GM18870 (cell line): ENCODE measurements around the gene JARID2.
"Not testable (repeated sequence)": the region's sequence is repeated elsewhere in the genome, so short reads cannot be mapped to it uniquely, and the experiment has no call there.

Experiments used
- ATAC-seq: cut with Tn5 transposase; IDR thresholded peaks from one replicate; pipeline ENCODE4 v1.9.1; 2021; ENCODE audit warnings: moderate library complexity; ENCODE audit not compliant: unreplicated experiment

Gene JARID2

GRCh38 chr6:15527838-15528617 is 282.2 kb downstream of the JARID2 start:
- no peak for ATAC-seq

GRCh38 chr6:15528870-15529269 is 283.0 kb downstream of the JARID2 start:
- ATAC-seq: no peak

DNA sequence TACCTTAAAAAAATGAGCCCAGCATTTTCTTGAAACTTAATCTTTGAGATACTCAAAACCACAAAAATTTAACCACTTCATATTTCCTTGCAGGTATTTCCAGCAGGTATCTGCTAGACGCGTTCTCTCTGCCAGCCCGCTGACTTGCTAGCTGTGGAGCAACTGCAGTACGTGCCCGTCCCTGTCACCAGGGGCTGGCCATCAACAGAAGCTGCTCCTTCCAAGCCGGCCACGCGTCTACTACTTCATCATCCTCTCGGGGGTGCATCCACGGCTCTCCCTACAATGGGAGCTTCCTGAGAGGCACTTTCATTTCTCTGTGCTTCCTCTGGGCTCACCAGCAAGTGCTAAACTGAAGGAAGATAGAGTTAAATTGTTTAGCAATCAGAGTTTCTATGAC is 284.5 kb downstream of the JARID2 start:
- ATAC-seq: no peak

- no peak for ATAC-seq
Observed at GRCh38 chr6:15531973-15532372, 286.1 kb downstream of the JARID2 start.

- no peak for ATAC-seq
Observed at GRCh38 chr6:15533379-15534026, 287.6 kb downstream of the JARID2 start.

- no peak for ATAC-seq
Observed at GRCh38 chr6:15534974-15535373, 289.1 kb downstream of the JARID2 start.

GRCh38 chr6:15535495-15536197 is 289.8 kb downstream of the JARID2 start:
- ATAC-seq: no peak

DNA sequence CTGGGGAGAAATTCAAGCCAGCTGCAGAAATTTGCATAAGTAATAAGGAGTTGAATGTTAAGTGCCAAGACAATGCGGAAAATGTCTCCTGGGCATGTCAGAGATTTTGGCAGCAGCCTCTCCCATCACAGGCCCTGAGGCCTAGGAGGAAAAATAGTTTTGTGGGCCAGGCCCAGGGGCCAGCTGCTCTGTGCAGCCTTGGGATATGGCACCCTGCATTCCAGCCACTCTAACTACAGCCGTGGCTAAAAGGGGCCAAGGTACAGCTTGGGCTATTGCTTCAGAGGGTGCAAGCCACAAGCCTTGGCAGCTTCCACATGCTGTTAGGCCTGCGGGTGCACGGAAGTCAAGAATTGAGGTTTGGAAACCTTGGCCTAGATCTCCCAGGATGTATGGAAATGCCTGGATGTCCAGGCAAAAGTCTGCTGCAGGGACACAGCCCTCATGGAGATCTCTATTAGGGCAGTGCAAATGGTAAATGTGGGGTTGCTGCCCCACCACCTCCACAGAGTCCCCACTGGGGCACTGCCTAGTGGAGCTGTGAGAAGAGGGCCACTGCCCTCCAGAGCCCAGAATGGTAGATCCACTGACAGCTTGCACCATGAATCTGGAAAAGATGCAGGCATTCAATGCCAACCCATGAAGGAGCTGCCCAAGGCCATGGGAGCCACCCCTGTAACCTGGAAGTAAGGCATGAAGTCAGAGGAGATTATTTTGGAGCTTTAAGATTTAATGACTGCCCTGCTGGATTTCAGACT is 290.5 kb downstream of the JARID2 start:
- ATAC-seq: no peak

DNA sequence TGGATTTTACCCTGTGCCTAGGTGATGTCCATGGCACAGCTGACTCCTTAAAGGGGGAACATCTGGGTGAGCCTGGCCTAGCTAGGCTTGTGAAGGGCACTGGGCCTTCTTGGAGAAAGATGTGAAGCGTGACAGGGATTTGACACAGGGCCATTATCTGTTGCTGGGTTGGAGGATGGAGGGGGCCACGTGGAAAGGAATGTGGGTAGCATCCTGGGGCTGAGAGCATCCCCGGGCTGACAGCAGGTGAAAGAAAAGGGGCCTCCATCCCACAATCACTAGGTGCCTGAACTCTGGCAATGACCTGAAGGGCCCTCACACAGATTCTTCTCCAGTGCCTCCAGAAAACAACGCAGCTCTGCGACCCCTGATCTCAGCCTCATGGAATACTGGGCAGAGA is 292.2 kb downstream of the JARID2 start:
- no peak for ATAC-seq

- ATAC-seq: no peak
Observed at GRCh38 chr6:15538766-15539495, 293.1 kb downstream of the JARID2 start.

- no peak for ATAC-seq
Observed at GRCh38 chr6:15539722-15540270, 293.9 kb downstream of the JARID2 start.

- not testable (repeated sequence) for ATAC-seq
Observed at GRCh38 chr6:15543332-15543917, 297.6 kb downstream of the JARID2 start.

GRCh38 chr6:15544321-15544900 is 298.5 kb downstream of the JARID2 start:
- ATAC-seq: no peak

DNA sequence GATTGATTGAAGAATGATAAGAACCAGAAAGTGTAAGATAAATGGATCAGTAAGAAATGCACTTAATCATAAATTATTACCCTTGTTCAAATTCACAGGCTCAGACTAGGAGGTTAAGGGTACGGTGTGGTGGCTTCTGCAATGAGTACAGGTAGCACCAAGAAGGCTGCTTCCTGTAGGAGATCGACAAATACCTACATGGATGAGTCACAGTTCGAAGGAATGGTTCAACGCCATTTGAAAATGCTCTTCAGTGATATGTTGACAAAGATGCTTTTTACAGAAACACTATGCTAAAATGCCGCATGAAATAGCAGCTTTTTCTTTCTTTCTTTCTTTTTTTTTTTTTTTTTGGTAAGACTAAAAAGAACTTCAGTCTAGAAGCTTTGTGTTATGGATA is 300.7 kb downstream of the JARID2 start:
- no peak for ATAC-seq

DNA sequence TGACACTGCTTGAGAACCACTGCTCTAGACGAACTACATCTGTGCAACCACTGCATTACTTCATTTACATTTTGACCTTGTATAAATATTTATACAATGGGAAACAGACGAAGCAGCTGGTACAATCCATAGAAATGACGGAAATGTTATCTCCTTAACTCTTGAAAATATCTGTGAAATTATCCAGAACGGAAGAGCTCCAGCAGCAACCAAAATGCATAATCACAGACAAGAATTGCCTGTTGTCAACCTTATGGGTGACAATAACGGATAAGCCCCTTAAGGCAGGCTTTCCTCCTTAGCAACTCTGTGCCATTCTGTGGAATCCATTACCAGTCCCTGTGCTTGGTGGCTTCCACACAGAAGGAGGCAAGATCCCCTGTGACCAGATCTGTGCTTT is 301.5 kb downstream of the JARID2 start:
- ATAC-seq: no peak

DNA sequence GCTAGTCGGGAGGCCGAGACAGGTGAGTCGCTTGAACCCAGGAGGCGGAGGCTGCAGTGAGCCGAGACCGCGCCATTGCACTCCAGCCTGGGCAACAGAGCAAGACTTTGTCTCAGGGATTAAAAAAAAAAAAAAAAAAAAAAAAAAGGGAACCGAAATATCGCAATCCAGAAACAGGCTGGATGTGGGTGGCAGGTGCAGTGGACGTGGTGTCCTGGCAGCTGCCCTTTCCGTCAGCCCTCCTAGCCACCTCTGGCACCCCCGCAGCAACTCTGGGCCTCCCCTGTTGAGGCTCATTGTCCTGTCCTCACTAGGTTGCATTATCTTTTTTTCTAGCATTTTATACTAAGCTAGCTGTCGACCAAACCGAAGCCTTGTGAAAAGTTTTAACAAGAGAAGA is 303.5 kb downstream of the JARID2 start:
- no peak for ATAC-seq

DNA sequence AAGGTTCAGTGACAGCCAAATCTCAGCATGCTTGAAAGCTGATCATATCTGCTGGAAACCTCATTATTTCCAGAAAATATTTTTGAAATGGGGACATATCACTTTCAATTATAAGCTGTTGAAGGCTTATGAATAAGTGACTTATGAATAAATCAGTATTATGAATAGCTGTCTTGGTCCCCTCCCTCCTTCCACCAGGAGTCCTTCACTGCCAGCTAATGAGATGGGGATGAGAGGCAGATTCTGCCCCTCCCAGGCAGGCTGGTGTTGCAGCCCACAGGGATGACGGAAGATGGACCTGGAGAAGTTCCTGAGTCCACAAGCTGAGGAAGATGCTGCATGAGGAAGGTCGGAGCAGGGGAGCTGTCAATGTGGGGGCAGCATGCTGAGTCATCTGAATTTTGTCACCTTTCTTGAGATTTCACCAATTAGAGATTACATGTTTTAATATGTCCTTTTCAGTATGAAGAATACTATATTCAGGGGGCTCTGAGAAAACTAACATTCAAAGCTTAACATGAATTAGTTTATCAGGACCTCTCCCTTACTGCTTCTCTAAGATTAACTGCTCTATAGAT is 304.8 kb downstream of the JARID2 start:
- ATAC-seq: no peak

GRCh38 chr6:15551262-15551661 is 305.4 kb downstream of the JARID2 start:
- ATAC-seq: no peak

DNA sequence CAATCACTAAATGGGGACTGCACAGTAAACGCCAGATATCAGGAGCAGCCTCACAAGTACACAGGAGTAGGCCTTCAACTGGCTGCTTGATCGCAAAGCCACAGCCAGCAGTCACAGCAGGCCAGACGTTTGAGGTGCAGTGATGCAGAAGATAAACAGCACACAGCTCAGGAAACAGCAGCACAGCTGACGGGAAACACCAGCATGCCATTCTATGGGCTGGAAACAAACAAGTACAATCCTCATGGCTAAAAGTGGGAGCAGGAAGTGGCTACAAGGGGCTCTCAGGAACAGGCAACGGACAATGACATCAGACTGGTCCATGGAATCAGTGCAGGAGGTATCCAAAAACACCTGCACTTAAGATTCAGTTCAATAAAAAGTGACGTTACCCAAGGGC is 305.9 kb downstream of the JARID2 start:
- ATAC-seq: no peak
